ENCODE results near the gene MCRIP2. TPM values are rescaled to one million over a fixed set of nuclear protein-coding genes. Genes with fewer than 3 reads are reported as not detected.

The MCRIP2 gene
- total and polyA plus RNA-seq, 2 of the 8 experiments (the other 6 are each of a cell fraction or from before 2014, with no cell fraction given), result 45.4 to 75.5 TPM

DNA sequence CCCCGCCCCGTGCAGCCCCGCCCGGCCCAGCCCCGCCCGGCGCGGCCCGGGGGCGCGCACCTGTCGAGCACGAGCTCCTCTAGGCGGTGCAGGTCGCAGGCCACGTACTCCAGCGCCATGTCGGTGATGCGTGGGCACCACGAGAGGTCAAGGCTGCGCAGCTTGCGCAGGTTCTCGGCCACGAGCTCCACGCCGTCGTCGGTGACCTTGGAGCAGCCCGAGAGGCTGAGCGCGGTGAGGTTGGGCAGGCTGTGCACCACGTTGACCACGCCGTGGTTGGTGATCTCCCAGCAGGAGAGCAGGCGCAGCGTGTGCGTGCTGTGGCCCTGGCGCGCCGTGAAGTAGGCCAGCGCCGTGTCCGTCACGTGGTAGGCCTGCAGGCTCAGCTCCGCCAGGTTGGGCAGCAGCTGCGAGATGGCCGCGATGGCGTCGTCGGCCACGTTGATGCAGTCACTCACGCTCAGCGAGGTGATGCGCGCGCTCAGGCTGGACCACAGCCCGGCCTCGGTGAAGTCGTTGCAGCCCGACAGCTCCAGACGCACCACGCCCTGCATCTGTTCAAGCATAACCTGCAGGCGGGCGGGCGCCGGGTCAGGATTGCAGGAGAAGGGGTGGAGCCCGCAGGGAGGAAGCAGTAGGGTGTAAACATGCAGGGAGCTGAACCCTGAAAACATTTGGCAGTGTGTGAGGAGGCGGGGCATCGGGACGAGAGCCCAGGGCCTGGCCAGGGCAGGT, 53.9 kb downstream of the MCRIP2 start (continued):
- 0 out of 2 replicates have a peak, but pooled peaks have one; percentile 57 for TF ChIP-seq GABPA (IDR thresholded peaks at IDR 0.05; ENCODE audit: borderline replicate concordance, insufficient read depth, low read length)
- TF ChIP-seq, protein P1, sequence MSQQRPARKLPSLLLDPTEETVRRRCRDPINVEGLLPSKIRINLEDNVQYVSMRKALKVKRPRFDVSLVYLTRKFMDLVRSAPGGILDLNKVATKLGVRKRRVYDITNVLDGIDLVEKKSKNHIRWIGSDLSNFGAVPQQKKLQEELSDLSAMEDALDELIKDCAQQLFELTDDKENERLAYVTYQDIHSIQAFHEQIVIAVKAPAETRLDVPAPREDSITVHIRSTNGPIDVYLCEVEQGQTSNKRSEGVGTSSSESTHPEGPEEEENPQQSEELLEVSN (IDR thresholded peaks at IDR 0.05), result peak; percentile 92
- peak; percentile 86 for TF ChIP-seq RBBP5 (IDR thresholded peaks at IDR 0.05; ENCODE audit: borderline replicate concordance, low read depth, low read length)
- TF ChIP-seq BACH1 (IDR thresholded peaks at IDR 0.05; ENCODE audit: low read length), result peak; percentile 56; the same call in 1 of the 2 replicates
- TF ChIP-seq HDAC2 (IDR thresholded peaks at IDR 0.05; ENCODE audit: borderline replicate concordance in 1 of 2, low read depth in 2 of 2, low read length in 2 of 2), result 0 out of 4 replicates have a peak, but pooled peaks of 1 of the 2 experiments have one; percentile 89
- TF ChIP-seq BCL11A (IDR thresholded peaks at IDR 0.05; ENCODE audit: low read depth in 2 of 2, low read length in 2 of 2), result no peak
- 0 out of 2 replicates have a peak, but pooled peaks have one; percentile 20 for TF ChIP-seq TAF1 (IDR thresholded peaks at IDR 0.05; ENCODE audit: low read depth, low read length)
- peak; percentile 41 for TF ChIP-seq ASH2L (IDR thresholded peaks at IDR 0.05; ENCODE audit: low read length)
- TF ChIP-seq YY1 (IDR thresholded peaks at IDR 0.05; ENCODE audit: low read depth, low read length), result peak; percentile 78
- TF ChIP-seq TBP (IDR thresholded peaks at IDR 0.05; ENCODE audit: low read depth, low read length), result peak; percentile 16; the same call in 1 of the 2 replicates

Other genes starting within 250 kb of the MCRIP2 start
- 408 and 418 TPM in 2 replicates for gene NME4, start 244.6 kb upstream of the MCRIP2 start, total RNA-seq (2021; fragmentation: NEBNext Ultra II Directional; extraction: Animal tissue kit (Norgen Biotek cat#: 25700))
- 863 and 1,107 TPM in 2 replicates for gene NME4, start 244.6 kb upstream of the MCRIP2 start, polyA plus RNA-seq (2011; rRNA removed)
- gene DECR2, start 239.9 kb upstream of the MCRIP2 start, total RNA-seq (2021; fragmentation: NEBNext Ultra II Directional; extraction: Animal tissue kit (Norgen Biotek cat#: 25700)), result 28.2 and 30.6 TPM in 2 replicates
- 39.9 and 58.5 TPM in 2 replicates for gene DECR2, start 239.9 kb upstream of the MCRIP2 start, polyA plus RNA-seq (2011; rRNA removed)
- gene RAB11FIP3, start 216.2 kb upstream of the MCRIP2 start, total RNA-seq (2021; fragmentation: NEBNext Ultra II Directional; extraction: Animal tissue kit (Norgen Biotek cat#: 25700)), result 32.4 and 35.2 TPM in 2 replicates
- gene RAB11FIP3, start 216.2 kb upstream of the MCRIP2 start, polyA plus RNA-seq (2011; rRNA removed), result 9.3 and 16.6 TPM in 2 replicates
- gene CAPN15, start 114.1 kb upstream of the MCRIP2 start, total RNA-seq (2021; fragmentation: NEBNext Ultra II Directional; extraction: Animal tissue kit (Norgen Biotek cat#: 25700)), result 74.6 and 76.9 TPM in 2 replicates
- 38.9 and 68.4 TPM in 2 replicates for gene CAPN15, start 114.1 kb upstream of the MCRIP2 start, polyA plus RNA-seq (2011; rRNA removed)
- 0.50 and 0.61 TPM in 2 replicates for gene PRR35, start 81.4 kb upstream of the MCRIP2 start, total RNA-seq (2021; fragmentation: NEBNext Ultra II Directional; extraction: Animal tissue kit (Norgen Biotek cat#: 25700))
- gene PRR35, start 81.4 kb upstream of the MCRIP2 start, polyA plus RNA-seq (2011; rRNA removed), result 0.38 and 0.52 TPM in 2 replicates
- 0.75 and 0.76 TPM in 2 replicates for gene NHLRC4, start 74.8 kb upstream of the MCRIP2 start, total RNA-seq (2021; fragmentation: NEBNext Ultra II Directional; extraction: Animal tissue kit (Norgen Biotek cat#: 25700))
- gene NHLRC4, start 74.8 kb upstream of the MCRIP2 start, polyA plus RNA-seq (2011; rRNA removed), result 0.60 and 0.72 TPM in 2 replicates
- 34.2 and 36.0 TPM in 2 replicates for gene PIGQ, start 71.9 kb upstream of the MCRIP2 start, total RNA-seq (2021; fragmentation: NEBNext Ultra II Directional; extraction: Animal tissue kit (Norgen Biotek cat#: 25700))
- gene PIGQ, start 71.9 kb upstream of the MCRIP2 start, polyA plus RNA-seq (2011; rRNA removed), result 49.2 and 80.4 TPM in 2 replicates
- 15.6 and 17.8 TPM in 2 replicates for gene RAB40C, start 51.8 kb upstream of the MCRIP2 start, total RNA-seq (2021; fragmentation: NEBNext Ultra II Directional; extraction: Animal tissue kit (Norgen Biotek cat#: 25700))
- 13.9 and 18.6 TPM in 2 replicates for gene RAB40C, start 51.8 kb upstream of the MCRIP2 start, polyA plus RNA-seq (2011; rRNA removed)
- gene WFIKKN1, start 10.8 kb upstream of the MCRIP2 start, total RNA-seq (2021; fragmentation: NEBNext Ultra II Directional; extraction: Animal tissue kit (Norgen Biotek cat#: 25700)), result 10.2 and 11.4 TPM in 2 replicates
- gene WFIKKN1, start 10.8 kb upstream of the MCRIP2 start, polyA plus RNA-seq (2011; rRNA removed), result 15.8 and 28.4 TPM in 2 replicates
- 100 and 108 TPM in 2 replicates for gene METTL26, start 5.5 kb upstream of the MCRIP2 start, total RNA-seq (2021; fragmentation: NEBNext Ultra II Directional; extraction: Animal tissue kit (Norgen Biotek cat#: 25700))
- 186 and 203 TPM in 2 replicates for gene METTL26, start 5.5 kb upstream of the MCRIP2 start, polyA plus RNA-seq (2011; rRNA removed)
- 44.4 and 47.2 TPM in 2 replicates for gene WDR90, start 7.5 kb downstream of the MCRIP2 start, total RNA-seq (2021; fragmentation: NEBNext Ultra II Directional; extraction: Animal tissue kit (Norgen Biotek cat#: 25700))
- 24.0 and 38.1 TPM in 2 replicates for gene WDR90, start 7.5 kb downstream of the MCRIP2 start, polyA plus RNA-seq (2011; rRNA removed)
- 149 and 162 TPM in 2 replicates for gene RHOT2, start 26.3 kb downstream of the MCRIP2 start, total RNA-seq (2021; fragmentation: NEBNext Ultra II Directional; extraction: Animal tissue kit (Norgen Biotek cat#: 25700))
- 194 and 320 TPM in 2 replicates for gene RHOT2, start 26.3 kb downstream of the MCRIP2 start, polyA plus RNA-seq (2011; rRNA removed)
- gene RHBDL1, start 33.8 kb downstream of the MCRIP2 start, total RNA-seq (2021; fragmentation: NEBNext Ultra II Directional; extraction: Animal tissue kit (Norgen Biotek cat#: 25700)), result 4.0 TPM in 2 replicates
- 8.1 and 14.0 TPM in 2 replicates for gene RHBDL1, start 33.8 kb downstream of the MCRIP2 start, polyA plus RNA-seq (2011; rRNA removed)
- gene STUB1, start 38.6 kb downstream of the MCRIP2 start, total RNA-seq (2021; fragmentation: NEBNext Ultra II Directional; extraction: Animal tissue kit (Norgen Biotek cat#: 25700)), result 87.3 and 89.9 TPM in 2 replicates
- 103 and 151 TPM in 2 replicates for gene STUB1, start 38.6 kb downstream of the MCRIP2 start, polyA plus RNA-seq (2011; rRNA removed)
- gene JMJD8, start 42.5 kb downstream of the MCRIP2 start, total RNA-seq (2021; fragmentation: NEBNext Ultra II Directional; extraction: Animal tissue kit (Norgen Biotek cat#: 25700)), result 46.4 and 49.0 TPM in 2 replicates
- gene JMJD8, start 42.5 kb downstream of the MCRIP2 start, polyA plus RNA-seq (2011; rRNA removed), result 87.4 and 127 TPM in 2 replicates
- 17.7 and 21.1 TPM in 2 replicates for gene WDR24, start 48.6 kb downstream of the MCRIP2 start, total RNA-seq (2021; fragmentation: NEBNext Ultra II Directional; extraction: Animal tissue kit (Norgen Biotek cat#: 25700))
- gene WDR24, start 48.6 kb downstream of the MCRIP2 start, polyA plus RNA-seq (2011; rRNA removed), result 15.1 and 26.0 TPM in 2 replicates
- 10.3 and 12.5 TPM in 2 replicates for gene FBXL16, start 64.0 kb downstream of the MCRIP2 start, total RNA-seq (2021; fragmentation: NEBNext Ultra II Directional; extraction: Animal tissue kit (Norgen Biotek cat#: 25700))
- gene FBXL16, start 64.0 kb downstream of the MCRIP2 start, polyA plus RNA-seq (2011; rRNA removed), result 12.8 and 21.9 TPM in 2 replicates
- 18.7 and 19.1 TPM in 2 replicates for gene METRN, start 73.3 kb downstream of the MCRIP2 start, total RNA-seq (2021; fragmentation: NEBNext Ultra II Directional; extraction: Animal tissue kit (Norgen Biotek cat#: 25700))
- gene METRN, start 73.3 kb downstream of the MCRIP2 start, polyA plus RNA-seq (2011; rRNA removed), result 25.8 and 43.4 TPM in 2 replicates
- gene ANTKMT, start 79.3 kb downstream of the MCRIP2 start, total RNA-seq (2021; fragmentation: NEBNext Ultra II Directional; extraction: Animal tissue kit (Norgen Biotek cat#: 25700)), result 26.5 and 31.8 TPM in 2 replicates
- gene ANTKMT, start 79.3 kb downstream of the MCRIP2 start, polyA plus RNA-seq (2011; rRNA removed), result 26.6 and 50.3 TPM in 2 replicates
- 8.2 and 8.5 TPM in 2 replicates for gene CCDC78, start 84.6 kb downstream of the MCRIP2 start, total RNA-seq (2021; fragmentation: NEBNext Ultra II Directional; extraction: Animal tissue kit (Norgen Biotek cat#: 25700))
- 7.1 and 10.9 TPM in 2 replicates for gene CCDC78, start 84.6 kb downstream of the MCRIP2 start, polyA plus RNA-seq (2011; rRNA removed)
- 23.1 and 26.6 TPM in 2 replicates for gene HAGHL, start 85.3 kb downstream of the MCRIP2 start, total RNA-seq (2021; fragmentation: NEBNext Ultra II Directional; extraction: Animal tissue kit (Norgen Biotek cat#: 25700))
- gene HAGHL, start 85.3 kb downstream of the MCRIP2 start, polyA plus RNA-seq (2011; rRNA removed), result 26.9 and 41.5 TPM in 2 replicates
- 20.4 and 21.0 TPM in 2 replicates for gene CIAO3, start 99.2 kb downstream of the MCRIP2 start, total RNA-seq (2021; fragmentation: NEBNext Ultra II Directional; extraction: Animal tissue kit (Norgen Biotek cat#: 25700))
- gene CIAO3, start 99.2 kb downstream of the MCRIP2 start, polyA plus RNA-seq (2011; rRNA removed), result 20.0 and 29.6 TPM in 2 replicates
- gene MSLN, start 118.9 kb downstream of the MCRIP2 start, total RNA-seq (2021; fragmentation: NEBNext Ultra II Directional; extraction: Animal tissue kit (Norgen Biotek cat#: 25700)), result 0.28 TPM in 1 of 2 replicates, not detected in the other
- gene MSLN, start 118.9 kb downstream of the MCRIP2 start, polyA plus RNA-seq (2011; rRNA removed), result 0.31 and 0.50 TPM in 2 replicates
- gene RPUSD1, start 146.6 kb downstream of the MCRIP2 start, total RNA-seq (2021; fragmentation: NEBNext Ultra II Directional; extraction: Animal tissue kit (Norgen Biotek cat#: 25700)), result 32.2 and 32.7 TPM in 2 replicates
- gene RPUSD1, start 146.6 kb downstream of the MCRIP2 start, polyA plus RNA-seq (2011; rRNA removed), result 61.8 and 81.8 TPM in 2 replicates
- gene CHTF18, start 146.8 kb downstream of the MCRIP2 start, total RNA-seq (2021; fragmentation: NEBNext Ultra II Directional; extraction: Animal tissue kit (Norgen Biotek cat#: 25700)), result 98.3 and 104 TPM in 2 replicates
- 75.3 and 156 TPM in 2 replicates for gene CHTF18, start 146.8 kb downstream of the MCRIP2 start, polyA plus RNA-seq (2011; rRNA removed)
- gene GNG13, start 158.9 kb downstream of the MCRIP2 start, total RNA-seq (2021; fragmentation: NEBNext Ultra II Directional; extraction: Animal tissue kit (Norgen Biotek cat#: 25700)), result not detected in 2 replicates
- gene GNG13, start 158.9 kb downstream of the MCRIP2 start, polyA plus RNA-seq (2011; rRNA removed), result not detected in 2 replicates

Data from H1 (cell line).